Ramos (cell line): ENCODE results near the gene MAN2A1.
"Not testable (repeated sequence)": the region's sequence is repeated elsewhere in the genome, so short reads cannot be mapped to it uniquely, and the experiment has no call there.

Experiments
- in situ Hi-C: fragments of 300-500 bp; cut with MboI; formaldehyde crosslinking; loops from one replicate; pipeline ENCODE4 v1.14.3; 2022; ENCODE audit warnings: low sequenced_read_pairs; ENCODE audit not compliant: unreplicated experiment

The MAN2A1 gene

DNA sequence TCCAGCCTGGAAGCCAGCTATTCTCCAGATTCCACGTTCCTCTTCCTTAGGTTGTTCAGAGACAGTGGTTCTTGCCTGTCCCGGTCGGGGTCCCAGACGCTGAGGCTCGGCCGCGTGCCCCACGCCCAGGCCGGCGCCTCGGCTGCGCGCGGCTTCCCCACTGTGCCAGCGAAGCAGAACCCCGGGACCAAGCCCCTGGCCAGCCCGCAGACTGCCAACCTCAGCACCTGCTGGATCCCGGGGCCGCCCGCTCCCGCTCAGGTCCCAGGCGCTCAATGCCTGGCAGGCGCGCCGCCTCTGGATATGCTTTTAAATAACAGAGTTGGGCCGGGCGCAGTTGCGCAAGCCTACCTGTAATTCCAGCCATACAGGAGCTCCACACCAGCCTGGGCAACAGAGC lies 195.5 kb downstream of the MAN2A1 start:
- in situ Hi-C loops: no loop called here

DNA sequence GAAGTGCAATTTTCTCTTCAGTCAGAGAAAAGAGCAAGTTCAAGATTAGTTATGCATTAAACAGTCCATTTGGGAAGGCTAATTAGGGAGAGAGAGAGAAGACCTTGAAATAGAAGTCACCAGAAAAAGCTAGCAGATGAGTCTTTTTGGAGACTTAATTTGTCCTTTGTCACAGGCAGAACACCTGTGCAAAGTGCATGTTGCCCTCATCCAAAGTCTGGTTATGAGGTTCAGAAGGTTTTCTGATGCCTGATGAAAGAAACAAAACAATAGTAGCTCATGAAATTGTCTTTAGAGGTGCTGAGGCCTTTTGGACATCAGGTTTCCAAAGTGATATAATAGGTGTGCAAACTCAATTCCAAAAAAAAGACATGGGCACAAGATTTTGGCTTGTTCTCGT lies 199.3 kb downstream of the MAN2A1 start:
- in situ Hi-C loops: no loop called here

DNA sequence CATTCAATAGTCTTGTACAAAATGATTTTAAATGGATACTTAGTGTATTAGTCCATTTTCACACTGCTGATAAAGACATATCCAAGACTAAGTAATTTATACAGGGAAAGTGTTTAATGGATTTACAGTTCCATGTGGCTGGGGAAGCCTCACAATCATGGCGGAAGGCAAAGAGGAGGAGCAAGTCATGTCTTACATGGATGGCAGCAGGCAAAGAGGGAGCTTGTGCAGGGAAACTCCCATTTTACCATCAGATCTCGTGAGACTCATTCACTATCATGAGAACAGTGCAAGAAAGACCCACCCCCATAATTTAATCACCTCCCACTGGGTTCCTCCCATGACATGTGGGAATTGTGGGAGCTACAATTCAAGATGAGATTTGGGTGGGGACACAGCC lies 203.5 kb downstream of the MAN2A1 start:
- in situ Hi-C loops: not testable (repeated sequence)

GRCh38 chr5:109898269-109899162 lies 208.8 kb downstream of the MAN2A1 start:
- in situ Hi-C loops: no loop called here

- in situ Hi-C loops: no loop called here
Measured at GRCh38 chr5:109899163-109899535, 209.4 kb downstream of the MAN2A1 start.

DNA sequence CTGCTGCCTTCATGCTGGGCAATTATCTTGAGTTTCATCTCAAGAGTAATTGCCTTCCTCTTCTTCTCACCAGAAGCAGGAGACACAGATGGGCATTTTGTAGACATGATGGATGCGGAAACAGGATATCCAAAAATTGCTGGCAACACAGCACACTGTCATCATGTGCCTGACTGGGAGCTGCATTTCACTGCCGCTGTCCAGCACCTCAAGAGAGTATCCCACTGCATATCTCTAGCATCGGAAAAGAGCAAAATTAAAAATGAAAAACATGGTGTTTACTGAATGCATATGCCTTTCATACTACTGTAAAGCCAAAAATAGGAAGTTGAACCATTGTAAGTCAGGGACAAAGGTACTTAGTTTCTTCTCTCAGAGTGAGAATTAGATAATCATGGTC lies 210.7 kb downstream of the MAN2A1 start:
- in situ Hi-C loops: no loop called here

DNA sequence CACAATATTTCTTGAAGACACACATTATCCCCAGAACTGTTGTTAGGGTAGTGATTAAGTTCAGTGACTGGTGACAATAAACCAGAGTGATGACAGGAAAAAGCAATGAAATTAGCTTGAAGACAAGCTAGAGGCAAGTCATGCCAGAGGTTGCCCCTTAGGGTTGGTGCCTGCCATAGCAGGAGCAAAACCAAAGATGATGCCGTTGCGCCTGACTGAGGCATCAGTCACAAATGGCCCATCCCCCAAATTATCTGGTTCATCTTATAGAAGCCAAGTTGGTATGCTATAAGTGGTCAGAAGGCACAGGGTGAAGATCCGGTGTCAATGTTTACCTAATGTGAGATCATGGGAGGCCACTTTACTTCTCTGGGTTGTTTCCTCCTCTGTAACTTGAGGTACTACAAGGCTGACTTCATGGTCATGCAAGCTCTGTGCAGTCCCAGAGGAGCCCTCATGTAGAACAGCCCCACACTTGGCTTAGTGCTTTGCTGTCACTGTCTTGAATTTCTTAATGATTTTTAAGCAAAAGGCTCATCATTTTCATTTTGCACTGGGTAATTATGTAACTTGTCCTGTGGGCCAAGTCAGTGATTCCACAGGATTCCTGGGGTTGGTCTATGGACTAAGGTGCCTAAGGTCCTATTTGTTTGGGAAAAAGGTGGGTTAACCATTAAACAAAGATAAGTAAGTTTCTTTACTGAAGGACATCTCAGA lies 211.3 kb downstream of the MAN2A1 start:
- in situ Hi-C loops: no loop called here

DNA sequence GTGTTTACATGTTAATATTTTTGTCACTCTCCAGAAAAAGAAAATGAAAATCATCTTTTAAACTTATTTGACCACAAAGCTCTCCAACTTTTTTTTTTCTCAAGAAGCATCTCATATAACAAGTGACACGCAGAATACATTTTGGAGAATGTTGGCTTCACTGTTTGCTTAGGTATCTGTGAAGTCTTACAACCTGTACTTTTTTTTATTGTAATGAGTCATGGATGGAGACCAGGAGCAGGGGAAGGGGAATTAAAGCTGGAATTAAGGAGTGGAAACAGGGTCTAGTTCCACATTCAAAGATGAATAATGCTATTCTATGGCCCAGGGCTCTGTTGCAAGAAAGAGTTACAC lies 211.9 kb downstream of the MAN2A1 start:
- in situ Hi-C loops: no loop called here

DNA sequence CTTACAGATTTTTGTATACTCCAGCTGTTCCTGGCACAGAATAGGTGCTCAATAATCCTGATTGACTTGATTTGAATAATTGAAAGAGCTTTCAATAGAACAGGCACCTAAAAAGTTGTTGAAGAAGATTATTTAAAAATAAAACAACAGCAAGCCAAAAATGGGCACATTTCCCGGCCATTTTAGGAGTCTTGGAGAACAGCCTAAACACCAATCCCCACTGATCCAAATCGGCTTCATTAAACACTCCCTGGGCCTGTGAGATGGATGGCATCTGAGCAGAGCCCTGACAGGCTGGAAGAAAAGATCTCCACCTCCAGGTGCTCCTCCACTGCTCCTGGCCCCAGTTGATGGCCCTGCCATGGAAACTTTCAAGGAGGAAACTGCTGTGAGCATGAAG lies 213.3 kb downstream of the MAN2A1 start:
- in situ Hi-C loops: no loop called here

GRCh38 chr5:109905906-109906305 lies 216.2 kb downstream of the MAN2A1 start:
- in situ Hi-C loops: no loop called here

DNA sequence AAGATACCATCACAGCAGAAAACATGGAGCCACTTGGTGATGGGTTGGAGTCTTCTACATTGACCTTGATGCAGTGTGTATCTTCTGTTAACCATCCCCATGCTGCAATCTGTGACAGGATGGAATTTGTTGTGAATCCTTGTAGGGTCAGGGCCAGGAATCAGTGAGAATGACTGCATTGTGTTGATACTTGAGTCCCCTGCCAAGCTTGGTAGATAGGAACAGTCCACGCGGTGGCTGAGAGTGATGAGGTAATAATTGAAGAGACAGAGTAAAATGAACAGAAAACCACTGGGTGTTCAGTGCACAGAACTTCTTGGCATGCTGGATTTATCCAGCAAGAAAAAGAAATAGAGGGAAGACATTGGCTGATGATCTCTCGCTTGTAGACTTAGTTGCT lies 217.5 kb downstream of the MAN2A1 start:
- in situ Hi-C loops: no loop called here

GRCh38 chr5:109907731-109908130 lies 218.0 kb downstream of the MAN2A1 start:
- in situ Hi-C loops: no loop called here

DNA sequence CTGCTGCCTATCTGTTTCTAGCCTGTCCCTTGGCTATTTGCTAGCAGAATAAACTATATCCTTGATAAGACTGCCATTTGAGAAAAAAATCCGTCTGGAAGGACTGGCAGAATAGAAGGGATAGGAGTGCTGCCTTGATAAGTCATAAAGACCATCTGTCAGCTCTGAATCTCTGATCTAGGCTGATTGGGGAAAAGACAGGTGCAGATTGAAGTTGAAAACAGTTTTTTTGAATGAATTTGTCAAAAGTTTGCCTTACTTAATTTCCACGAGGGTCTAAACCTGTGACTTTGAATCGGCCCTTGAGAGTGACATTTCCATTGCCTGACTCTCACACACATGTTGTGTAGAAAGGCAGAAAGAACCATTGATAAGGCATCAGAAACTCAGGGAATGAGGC lies 218.6 kb downstream of the MAN2A1 start:
- in situ Hi-C loops: no loop called here

DNA sequence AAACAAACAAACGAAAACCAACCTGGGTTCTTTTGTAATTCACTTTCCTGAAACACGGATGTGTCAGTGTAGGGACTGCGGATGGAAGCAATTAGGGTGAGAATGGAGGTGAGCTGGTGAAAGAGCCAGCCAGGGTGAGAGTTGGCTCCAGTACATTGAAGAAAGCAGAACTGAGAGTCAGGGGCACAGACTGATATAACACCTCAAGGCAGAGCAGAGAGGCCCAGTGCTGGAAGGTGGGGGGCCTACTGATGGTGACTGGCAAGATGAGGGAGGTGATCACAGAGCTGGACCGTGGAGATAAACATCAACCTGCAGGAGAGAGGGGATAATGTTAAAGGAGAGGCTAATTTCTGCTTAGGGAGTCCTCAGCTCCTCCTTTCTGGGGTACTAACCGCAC lies 221.1 kb downstream of the MAN2A1 start:
- in situ Hi-C loops: no loop called here

GRCh38 chr5:109911731-109912130 lies 222.0 kb downstream of the MAN2A1 start:
- in situ Hi-C loops: no loop called here

GRCh38 chr5:109914906-109915305 lies 225.2 kb downstream of the MAN2A1 start:
- in situ Hi-C loops: no loop called here

DNA sequence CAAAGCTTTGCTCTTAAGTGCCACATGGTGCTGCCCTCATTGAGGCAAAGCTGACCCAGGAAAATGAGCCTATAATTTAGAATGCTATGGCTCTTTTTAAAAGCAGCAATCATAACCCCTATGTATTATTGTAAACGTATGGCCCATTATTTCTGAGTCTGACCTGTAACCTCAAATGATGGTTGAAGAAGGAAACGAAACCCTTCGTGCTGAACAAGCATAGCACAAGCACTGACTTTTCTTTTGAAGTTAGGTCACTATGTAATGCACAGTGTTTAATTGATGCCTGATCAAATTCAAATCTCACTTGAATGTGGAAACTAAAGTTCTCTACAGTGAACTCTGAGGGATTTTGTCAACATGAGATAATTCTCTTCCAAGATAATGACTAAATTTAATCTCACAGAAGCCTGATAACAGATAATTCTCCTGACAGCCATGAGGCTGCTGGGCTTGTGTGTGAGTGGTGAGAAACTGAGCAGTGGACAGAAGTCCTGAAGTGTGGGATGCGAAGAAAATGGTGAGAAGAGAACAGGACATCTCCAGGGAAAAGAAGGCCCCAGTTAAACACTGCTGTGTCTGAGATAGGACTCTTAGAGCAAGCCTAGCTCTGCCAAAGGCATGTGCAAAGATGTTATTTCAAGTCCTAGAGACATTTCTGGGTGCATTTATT lies 226.9 kb downstream of the MAN2A1 start:
- in situ Hi-C loops: no loop called here
